Vagina (tissue), 2 donors: Measurements from ENCODE around the gene TGM4. TPM values are rescaled to one million over a fixed set of nuclear protein-coding genes. Genes with fewer than 3 reads are reported as not detected.

ENCODE experiments used
- DNase-seq, 2 donors: peaks; one replicate each; pipeline ENCODE4 v3.0.0-alpha.2; 2017; ENCODE audit errors: extremely low spot score in 2 of 2
- H3K27ac ChIP-seq: fragments of 200-600 bp; sonication (generic); one replicate; pipeline ENCODE4 v1.5.1; 2019
- H3K27me3 ChIP-seq: fragments of 200-600 bp; sonication (generic); one replicate; pipeline ENCODE4 v1.5.1; 2019
- H3K36me3 ChIP-seq, 2 donors: fragments of 200-600 bp; sonication (generic); one replicate each; pipeline ENCODE4 v1.5.1; 2017 to 2019
- H3K4me1 ChIP-seq: fragments of 200-600 bp; sonication (generic); one replicate; pipeline ENCODE4 v1.5.1; 2019
- H3K4me3 ChIP-seq, 2 donors: fragments of 200-600 bp; sonication (generic); 1 replicate in 1 of 2; 2 replicates in 1 of 2; pipeline ENCODE4 v1.5.1; 2016 to 2019
- H3K9me3 ChIP-seq: fragments of 200-600 bp; sonication (generic); one replicate; pipeline ENCODE4 v1.5.1; 2019
- CTCF ChIP-seq, 3 experiments: fragments of 450-650 bp in 2 of 3; fragments of 200-600 bp in 1 of 3; sonication (generic) in 1 of 3; IDR thresholded peaks; one replicate each; pipeline ENCODE4 v1.5.1; 2017 to 2019; ENCODE audit warnings: antibody characterized with exemption in 3 of 3, mild to moderate bottlenecking in 2 of 3, moderate library complexity in 2 of 3
- POLR2A ChIP-seq, 2 donors: fragments of 450-650 bp; IDR thresholded peaks; one replicate each; pipeline ENCODE4 v1.6.1; 2017; ENCODE audit warnings: antibody characterized with exemption in 2 of 2, mild to moderate bottlenecking in 2 of 2, moderate library complexity in 2 of 2
- POLR2AphosphoS5 ChIP-seq, 2 donors: sonication (generic); formaldehyde crosslinking; IDR thresholded peaks; one replicate each; pipeline ENCODE4 v1.9.0; 2017; ENCODE audit warnings: antibody characterized with exemption in 2 of 2, mild to moderate bottlenecking in 2 of 2, low read depth in 1 of 2; ENCODE audit not compliant: insufficient read depth in 1 of 2
- intact Hi-C: fragments of 100-400 bp; cut with DNase I; formaldehyde crosslinking; loops from one replicate; pipeline ENCODE4 v1.15.1; 2023
- total RNA-seq: library from RNA; depleted of rRNA; stranded (reverse); fragments of >200 nt; gene quantifications from one replicate; pipeline ENCODE4 v1.2.3, GENCODE V29; 2016

TGM4 gene
- total RNA-seq, 1 donor from 2014 or later: not detected

- Histone ChIP-seq H3K27ac (no peak overlapping the region), H3K4me1 (no peaks in the 10 kb centered on the region), H3K4me3 (no peak overlapping the region), H3K36me3 (no peaks in the 10 kb centered on the region), H3K27me3 (no peaks in the 10 kb centered on the region), H3K9me3 (no peaks in the 10 kb centered on the region)
- TF ChIP-seq POLR2AphosphoS5 (IDR thresholded peaks at IDR 0.05; ENCODE audit: insufficient read depth in 1 of 2, low read depth in 1 of 2): no peak
- TF ChIP-seq CTCF (IDR thresholded peaks at IDR 0.05): no peak
- no peak for TF ChIP-seq POLR2A (IDR thresholded peaks at IDR 0.05)
- intact Hi-C loops: no loop called here
- DNase-seq: no peak
Measured at GRCh38 chr3:44918087-44918486, 43.7 kb downstream of the TGM4 start.

DNA sequence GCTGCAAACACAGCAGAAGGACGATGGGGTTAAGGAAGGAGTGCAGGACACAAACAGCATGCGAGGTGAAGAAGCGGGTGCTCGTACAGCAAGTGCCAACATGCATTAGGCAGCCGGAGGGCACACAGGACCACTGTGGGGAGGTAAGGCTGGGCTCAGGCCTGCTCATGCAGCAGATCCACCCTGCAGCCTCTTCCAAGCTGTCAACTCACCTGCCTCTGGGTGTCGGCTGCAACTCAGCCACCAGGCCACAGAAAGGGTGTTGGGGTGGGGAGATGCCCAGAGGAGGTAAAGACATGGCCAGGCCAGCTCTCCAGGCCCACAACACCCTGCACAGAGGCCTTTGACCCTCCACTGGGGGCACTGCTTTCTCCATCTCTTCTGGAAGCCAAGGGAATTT is 44.2 kb downstream of the TGM4 start:
- DNase-seq: no peak
- Histone ChIP-seq H3K4me1 (no peaks in the 10 kb centered on the region), H3K4me3 (no peak overlapping the region), H3K9me3 (no peaks in the 10 kb centered on the region), H3K36me3 (no peaks in the 10 kb centered on the region), H3K27me3 (no peaks in the 10 kb centered on the region), H3K27ac (no peak overlapping the region)
- no peak for TF ChIP-seq CTCF (IDR thresholded peaks at IDR 0.05)
- no peak for TF ChIP-seq POLR2AphosphoS5 (IDR thresholded peaks at IDR 0.05; ENCODE audit: insufficient read depth in 1 of 2, low read depth in 1 of 2)
- TF ChIP-seq POLR2A (IDR thresholded peaks at IDR 0.05): no peak
- intact Hi-C loops: no loop called here

- Histone ChIP-seq H3K36me3 (no peaks in the 10 kb centered on the region), H3K27ac (no peak overlapping the region), H3K4me1 (no peaks in the 10 kb centered on the region), H3K27me3 (no peaks in the 10 kb centered on the region), H3K9me3 (no peaks in the 10 kb centered on the region), H3K4me3 (no peak overlapping the region)
- DNase-seq: no peak
- TF ChIP-seq CTCF (IDR thresholded peaks at IDR 0.05) (no peak), POLR2AphosphoS5 (IDR thresholded peaks at IDR 0.05; ENCODE audit: insufficient read depth in 1 of 2, low read depth in 1 of 2) (no peak), POLR2A (IDR thresholded peaks at IDR 0.05) (no peak)
- intact Hi-C loops: no loop called here
Measured at GRCh38 chr3:44920081-44920480, 45.7 kb downstream of the TGM4 start.

DNA sequence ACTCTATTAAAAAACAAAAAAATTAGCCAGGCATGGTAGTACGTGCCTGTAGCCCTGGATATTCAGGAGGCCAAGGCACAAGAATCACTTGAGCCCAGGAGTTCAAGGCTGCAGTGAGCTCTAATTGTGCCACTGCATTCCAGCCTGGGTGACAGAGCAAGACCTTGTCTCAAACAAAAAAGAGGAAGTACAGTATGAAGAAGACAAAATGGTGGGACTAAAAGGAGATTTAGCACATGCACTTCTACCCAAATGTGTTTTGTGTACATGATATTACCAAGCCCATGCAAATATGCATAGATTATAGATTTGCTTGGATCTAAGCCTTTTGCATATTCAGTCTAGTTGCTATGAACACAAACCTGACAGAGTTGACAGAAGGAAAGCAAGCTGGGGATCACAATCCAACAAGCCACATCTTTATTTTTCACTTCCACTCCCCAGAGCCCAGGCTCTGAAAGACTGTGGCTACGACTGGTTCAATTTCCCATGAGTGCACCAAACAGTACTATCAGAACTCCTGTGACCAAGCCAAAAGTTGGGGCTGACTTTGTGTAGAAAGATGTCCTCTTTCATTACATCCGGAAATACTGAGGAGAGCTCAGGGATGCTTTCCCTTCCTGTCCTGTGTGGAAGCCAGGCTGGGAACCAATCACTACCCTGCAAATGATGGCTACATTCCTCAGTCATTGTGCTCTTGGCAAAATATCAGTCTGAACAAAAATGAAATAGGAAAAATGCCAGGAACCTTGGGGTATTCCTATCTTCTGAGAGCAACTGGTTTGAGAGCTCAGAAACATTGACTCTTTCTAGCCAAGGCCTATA is 49.4 kb downstream of the TGM4 start:
- H3K36me3 ChIP-seq: peaks cover 0 to 34% of the 10 kb centered on the region in 2 donors
- H3K27ac ChIP-seq: no peak overlapping the region
- intact Hi-C loops: no loop called here
- TF ChIP-seq CTCF (IDR thresholded peaks at IDR 0.05) (no peak), POLR2AphosphoS5 (IDR thresholded peaks at IDR 0.05; ENCODE audit: insufficient read depth in 1 of 2, low read depth in 1 of 2) (no peak), POLR2A (IDR thresholded peaks at IDR 0.05) (no peak)
- H3K4me3 ChIP-seq: no peak overlapping the region
- no peaks in the 10 kb centered on the region for H3K27me3 ChIP-seq
- no peaks in the 10 kb centered on the region for H3K4me1 ChIP-seq
- H3K9me3 ChIP-seq: no peaks in the 10 kb centered on the region
- DNase-seq: no peak

GRCh38 chr3:44924457-44925084 is 50.2 kb downstream of the TGM4 start:
- H3K27ac ChIP-seq: no peak overlapping the region
- H3K27me3 ChIP-seq: no peaks in the 10 kb centered on the region
- H3K4me3 ChIP-seq: no peak overlapping the region
- H3K36me3 ChIP-seq: peaks cover 0 to 38% of the 10 kb centered on the region in 2 donors
- no peaks in the 10 kb centered on the region for H3K9me3 ChIP-seq
- intact Hi-C loops: no loop called here
- no peak for TF ChIP-seq POLR2A (IDR thresholded peaks at IDR 0.05)
- no peak for TF ChIP-seq POLR2AphosphoS5 (IDR thresholded peaks at IDR 0.05; ENCODE audit: insufficient read depth in 1 of 2, low read depth in 1 of 2)
- TF ChIP-seq CTCF (IDR thresholded peaks at IDR 0.05): no peak
- no peak for DNase-seq
- H3K4me1 ChIP-seq: no peaks in the 10 kb centered on the region
